GM21529 (cell line): ENCODE measurements around the gene COA3.

Source experiments
- ATAC-seq: cut with Tn5 transposase; IDR thresholded peaks from one replicate; pipeline ENCODE4 v1.9.1; 2021; ENCODE audit not compliant: unreplicated experiment

The COA3 gene

GRCh38 chr17:42798383-42799380 lies at the start of gene COA3, which contains the start of gene CNTD1:
Gene COA3 (minus strand): TSS chr17:42798704. CDS start chr17:42798681, 23 bp downstream.
Gene CNTD1 (plus strand): TSS chr17:42798861. CDS start chr17:42799068, 207 bp downstream.
- peak; percentile 61 for ATAC-seq

DNA sequence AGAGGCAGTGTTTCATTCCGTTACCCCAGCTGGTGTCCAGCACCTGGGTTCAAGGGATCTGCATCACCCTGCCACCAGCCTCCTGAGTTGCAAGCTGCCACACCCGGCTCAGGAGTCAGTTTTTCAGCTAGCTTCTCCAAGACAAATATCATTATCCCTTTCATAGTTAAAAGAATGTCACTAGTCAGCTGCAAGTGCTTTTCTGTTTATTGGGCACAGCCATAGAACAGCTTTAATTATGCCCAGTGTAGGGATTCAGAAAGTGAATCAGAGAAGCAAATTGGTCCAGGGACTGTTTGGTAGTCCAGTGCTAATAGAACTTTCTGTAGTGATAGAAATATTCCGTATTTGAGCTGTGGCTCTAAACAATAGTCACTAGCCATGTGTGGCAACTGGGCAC lies 49.6 kb upstream of the COA3 start:
- no peak for ATAC-seq

DNA sequence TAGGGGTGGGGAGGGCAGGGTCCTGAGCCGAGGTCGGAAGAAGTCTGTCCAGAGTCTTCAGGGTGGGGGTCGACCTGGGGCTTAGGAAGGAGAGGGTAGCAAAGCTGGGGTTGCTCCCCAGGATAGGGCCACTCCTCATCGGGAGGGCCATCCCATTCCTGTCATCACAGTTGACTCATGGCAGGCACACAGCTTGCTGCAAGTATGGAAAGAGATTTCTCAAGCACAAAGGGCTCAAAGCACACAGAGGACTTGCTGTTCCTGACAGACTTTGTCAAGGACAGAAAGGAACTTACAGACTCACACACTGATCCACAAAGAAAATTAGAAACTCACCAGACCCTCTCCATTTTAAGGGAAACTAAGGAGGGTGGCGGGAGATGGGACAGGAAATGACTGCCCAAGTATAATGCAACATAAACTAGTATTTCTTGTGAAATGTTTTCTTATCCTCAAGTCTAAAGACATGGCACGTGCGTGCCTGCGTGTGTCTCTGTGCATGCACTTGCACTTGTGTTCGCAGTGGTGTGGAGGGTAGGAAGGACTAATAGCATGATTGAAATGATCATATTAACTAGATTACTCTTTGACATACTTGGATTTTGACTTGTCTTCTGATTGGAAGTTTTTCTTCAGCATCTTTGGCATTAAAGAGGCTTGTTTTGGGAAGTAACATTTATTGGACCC lies 48.2 kb upstream of the COA3 start:
- ATAC-seq: no peak

DNA sequence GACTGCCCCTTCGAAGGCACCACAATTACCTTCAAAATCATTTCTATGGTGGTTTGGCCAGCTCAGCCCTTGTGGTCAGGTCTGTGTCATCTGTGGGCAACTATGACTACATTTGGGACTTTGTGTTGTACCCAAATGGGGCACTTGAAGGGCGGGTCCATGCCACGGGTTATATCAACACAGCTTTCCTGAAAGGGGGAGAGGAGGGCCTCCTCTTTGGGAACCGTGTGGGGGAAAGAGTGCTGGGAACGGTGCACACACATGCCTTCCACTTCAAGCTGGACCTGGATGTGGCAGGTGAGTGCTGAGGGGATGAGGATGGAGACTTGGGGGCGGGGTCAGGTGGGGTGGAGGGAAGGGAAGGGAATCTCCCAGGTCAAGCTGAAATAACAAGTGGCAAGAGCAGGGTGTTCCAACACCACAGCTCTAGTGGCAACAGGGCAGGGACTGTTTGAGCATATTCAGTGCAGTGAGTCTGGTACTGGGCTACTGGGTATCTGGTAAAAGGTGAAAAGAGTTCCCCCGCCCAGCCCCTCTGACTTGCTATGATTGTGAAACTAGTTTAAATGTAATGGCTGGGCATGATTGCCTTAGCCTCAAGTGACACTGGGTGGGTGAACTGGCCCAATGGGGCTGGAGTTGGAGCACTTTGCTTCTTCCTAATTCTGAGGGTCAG lies 47.6 kb upstream of the COA3 start:
- no peak for ATAC-seq

DNA sequence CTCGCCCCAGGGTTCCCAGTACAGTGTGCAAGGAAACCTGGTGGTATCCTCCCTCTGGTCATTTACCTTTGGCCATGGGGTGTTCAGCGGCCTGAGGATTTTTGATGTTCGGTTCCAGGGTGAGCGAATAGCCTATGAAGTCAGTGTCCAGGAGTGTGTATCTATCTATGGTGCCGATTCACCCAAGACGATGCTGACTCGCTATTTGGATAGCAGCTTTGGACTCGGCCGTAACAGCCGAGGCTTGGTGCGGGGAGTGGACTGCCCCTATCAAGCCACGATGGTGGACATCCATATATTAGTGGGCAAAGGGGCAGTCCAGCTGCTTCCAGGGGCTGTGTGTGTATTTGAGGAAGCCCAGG lies 47.0 kb upstream of the COA3 start:
- no peak for ATAC-seq

DNA sequence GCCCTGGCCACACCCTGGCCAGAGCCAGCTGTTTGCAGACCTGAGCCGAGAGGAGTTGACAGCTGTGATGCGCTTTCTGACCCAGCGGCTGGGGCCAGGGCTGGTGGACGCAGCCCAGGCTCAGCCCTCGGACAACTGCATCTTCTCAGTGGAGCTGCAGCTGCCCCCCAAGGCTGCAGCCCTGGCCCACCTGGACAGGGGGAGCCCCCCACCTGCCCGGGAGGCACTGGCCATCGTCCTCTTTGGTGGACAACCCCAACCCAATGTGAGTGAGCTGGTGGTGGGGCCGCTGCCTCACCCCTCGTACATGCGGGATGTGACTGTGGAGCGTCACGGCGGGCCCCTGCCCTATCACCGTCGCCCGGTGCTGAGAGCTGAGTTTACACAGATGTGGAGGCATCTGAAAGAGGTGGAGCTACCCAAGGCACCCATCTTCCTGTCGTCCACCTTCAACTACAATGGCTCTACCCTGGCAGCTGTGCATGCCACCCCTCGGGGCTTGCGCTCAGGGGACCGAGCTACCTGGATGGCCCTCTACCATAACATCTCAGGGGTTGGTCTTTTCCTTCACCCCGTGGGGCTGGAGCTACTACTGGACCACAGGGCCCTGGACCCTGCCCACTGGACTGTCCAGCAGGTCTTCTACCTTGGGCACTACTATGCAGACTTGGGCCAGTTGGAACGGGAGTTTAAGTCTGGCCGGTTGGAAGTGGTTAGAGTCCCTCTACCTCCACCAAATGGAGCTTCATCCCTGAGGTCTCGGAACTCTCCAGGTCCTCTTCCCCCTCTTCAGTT lies 46.5 kb upstream of the COA3 start:
- ATAC-seq: no peak

DNA sequence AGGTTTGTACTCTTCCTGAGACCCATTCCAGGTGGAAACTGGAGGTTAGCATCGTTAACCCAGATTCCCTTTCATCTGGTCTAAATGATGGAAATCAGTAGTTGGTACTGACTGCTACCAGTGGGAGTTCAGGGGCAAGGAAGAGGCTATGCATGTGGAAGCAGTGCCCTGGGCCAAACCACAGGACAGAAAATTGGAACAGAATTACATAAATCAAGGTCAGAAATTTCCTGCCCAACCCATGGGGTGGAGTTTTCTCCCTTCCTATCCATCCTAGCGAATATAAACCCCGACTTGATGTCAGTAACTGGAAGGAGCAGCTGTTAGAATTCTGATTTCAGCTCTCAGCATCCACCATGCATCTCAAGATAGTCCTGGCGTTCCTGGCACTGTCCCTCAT lies 45.8 kb upstream of the COA3 start, which contains the start of gene AOC2:
Gene AOC2, plus strand, starts transcription at position 310 of the 400 bp plus-strand sequence. Its CDS starts 47 bp downstream, at position 357.
- ATAC-seq: no peak

- ATAC-seq: no peak
Observed at GRCh38 chr17:42843358-42843934, 44.9 kb upstream of the COA3 start.

DNA sequence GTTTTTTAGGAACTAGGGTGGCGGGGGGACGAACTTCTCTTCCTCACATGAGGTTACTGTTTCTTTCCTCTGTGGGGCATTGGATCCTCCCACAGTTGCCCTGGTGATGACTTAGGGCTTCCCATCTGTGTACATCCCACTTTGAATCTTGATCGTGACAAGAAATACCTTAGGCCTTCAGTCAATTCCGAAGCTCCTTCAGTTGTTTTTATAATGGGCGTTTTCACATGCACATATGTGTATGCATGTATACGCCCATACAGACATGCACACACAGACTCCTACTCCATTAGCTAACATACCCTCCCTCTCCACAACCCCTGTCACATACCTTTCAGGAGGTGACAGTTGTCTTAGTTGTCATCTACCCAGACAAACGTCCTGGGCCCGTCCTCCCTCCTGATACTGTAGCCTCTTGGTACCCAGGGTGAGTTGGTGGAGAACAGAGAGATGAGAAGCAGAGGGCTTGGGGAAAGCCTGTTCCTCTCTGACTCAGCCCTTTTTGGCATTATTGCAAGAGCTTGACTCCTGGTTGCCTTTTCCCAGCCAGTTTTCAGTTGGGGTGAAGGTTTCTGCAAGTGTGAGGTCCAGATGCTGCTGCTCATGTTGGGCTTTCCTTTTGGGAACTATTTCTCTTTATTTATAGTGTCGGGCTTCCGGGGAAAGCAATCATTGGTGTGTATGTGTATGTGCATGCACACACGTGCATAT lies 43.6 kb upstream of the COA3 start:
- no peak for ATAC-seq

GRCh38 chr17:42835732-42836131 lies 37.2 kb upstream of the COA3 start:
- no peak for ATAC-seq

DNA sequence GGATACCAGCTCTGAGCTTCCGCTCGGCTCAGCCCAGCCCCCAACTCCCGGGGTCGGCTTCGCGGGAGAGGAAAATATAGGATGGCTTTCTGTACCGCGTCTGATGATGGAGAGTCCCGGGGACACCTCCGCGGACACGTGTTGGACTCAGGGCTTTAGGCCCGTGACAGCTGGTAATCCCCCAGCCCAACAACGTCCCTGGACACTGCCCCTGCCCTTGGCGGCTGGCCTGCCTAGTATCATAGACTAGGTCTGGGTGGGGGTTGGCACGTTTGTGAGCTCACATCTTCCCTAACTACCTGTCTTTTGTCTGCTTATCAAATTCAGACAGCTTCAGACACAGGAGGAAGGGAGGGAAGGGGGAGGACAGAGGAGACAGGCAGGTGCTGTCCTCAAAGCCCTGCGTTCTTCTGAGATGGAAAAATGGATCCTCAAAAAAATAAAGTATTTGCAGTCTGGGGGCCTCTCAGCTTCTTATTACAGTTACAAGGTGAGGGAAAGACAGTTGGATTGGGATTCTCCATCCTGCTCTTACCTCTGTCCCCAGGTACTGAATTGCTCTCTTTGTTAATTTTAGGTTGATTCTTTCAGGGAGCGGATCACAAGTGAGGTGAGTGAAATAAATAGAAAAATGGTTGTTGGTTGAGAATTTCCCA lies 35.4 kb upstream of the COA3 start:
- peak; percentile 15 for ATAC-seq

DNA sequence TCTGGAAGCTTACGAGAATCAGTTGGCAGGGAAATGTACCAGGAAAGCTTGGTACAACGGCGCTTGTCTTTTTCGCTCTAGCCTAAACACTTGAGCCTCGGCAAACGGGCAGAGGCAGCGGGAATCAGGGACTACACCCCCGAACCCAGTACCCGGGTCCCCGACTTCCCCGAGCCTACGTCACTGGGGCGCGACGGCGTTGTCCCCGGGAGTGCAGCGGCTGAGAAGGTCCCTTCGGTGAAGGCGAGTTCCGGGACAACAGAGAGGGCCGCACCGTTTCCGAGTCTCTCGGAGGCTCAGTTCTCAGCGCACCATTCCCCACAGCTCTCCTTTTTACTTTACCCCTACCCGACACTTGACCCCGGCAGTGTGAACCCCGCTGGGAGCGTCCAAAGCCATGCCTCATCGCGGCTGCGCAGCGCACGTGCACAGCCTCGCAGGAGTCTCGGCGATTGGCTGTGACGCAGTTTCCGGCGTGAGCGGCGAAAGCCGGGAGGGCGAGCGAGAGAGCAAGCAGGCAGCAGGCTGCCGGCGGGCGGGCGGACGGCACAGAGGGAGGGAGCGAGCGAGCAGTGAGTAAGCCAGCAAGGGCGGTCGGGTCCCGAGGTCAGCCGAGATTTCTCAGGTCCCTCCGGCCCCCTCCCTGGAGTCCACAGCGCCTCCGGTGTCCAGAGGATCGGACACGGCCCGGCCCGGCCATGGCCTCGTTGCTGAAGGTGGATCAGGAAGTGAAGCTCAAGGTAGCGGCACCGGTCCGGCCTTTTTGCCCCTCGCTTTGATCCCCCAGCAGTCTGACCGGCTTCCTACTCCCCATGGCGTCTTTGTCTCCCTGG lies 34.6 kb upstream of the COA3 start, which contains the start of gene PSME3:
Gene PSME3, plus strand, starts transcription at position 464 of the 833 bp plus-strand sequence. Its CDS starts 235 bp downstream, at position 699.
- ATAC-seq: peak; percentile 76

GRCh38 chr17:42832213-42832933 lies 33.9 kb upstream of the COA3 start:
- ATAC-seq: peak; percentile 18

- ATAC-seq: no peak
Observed at GRCh38 chr17:42830971-42831370, 32.5 kb upstream of the COA3 start.

DNA sequence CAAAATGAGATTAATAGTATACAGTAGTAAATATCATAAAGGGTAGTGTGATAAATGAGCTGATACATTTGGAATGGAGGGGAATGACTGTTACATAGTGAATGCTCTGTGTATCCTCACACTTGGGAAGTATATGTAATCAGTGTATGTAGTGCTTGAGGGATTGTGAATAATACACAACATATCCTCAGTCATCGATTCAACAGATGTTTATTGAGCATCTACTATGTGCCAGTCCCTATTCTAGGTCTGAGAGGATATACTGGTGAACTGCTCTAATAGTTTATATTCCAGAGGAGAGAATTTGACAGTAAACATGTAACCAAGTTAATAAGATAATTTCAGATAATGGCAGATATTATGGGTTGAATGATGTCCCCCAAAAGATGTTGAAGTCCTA lies 29.0 kb upstream of the COA3 start:
- no peak for ATAC-seq

DNA sequence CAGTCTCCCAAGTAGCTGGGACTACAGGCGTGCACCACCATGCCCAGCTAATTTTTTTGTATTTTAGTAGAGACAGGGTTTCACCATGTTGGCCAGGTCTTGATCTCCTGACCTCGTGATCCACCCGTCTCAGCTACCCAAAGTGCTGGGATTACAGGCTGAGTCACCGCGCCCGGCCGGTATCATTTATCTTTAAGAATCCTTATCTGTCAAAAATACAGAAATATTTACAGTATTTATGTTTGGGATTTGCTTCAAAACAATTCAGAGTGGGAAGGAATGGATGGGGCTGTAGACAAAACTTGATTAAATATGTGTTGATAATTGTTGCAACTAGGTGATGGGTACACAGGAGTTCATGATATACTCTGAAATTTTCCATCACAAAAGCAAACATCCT lies 22.7 kb upstream of the COA3 start:
- ATAC-seq: no peak

DNA sequence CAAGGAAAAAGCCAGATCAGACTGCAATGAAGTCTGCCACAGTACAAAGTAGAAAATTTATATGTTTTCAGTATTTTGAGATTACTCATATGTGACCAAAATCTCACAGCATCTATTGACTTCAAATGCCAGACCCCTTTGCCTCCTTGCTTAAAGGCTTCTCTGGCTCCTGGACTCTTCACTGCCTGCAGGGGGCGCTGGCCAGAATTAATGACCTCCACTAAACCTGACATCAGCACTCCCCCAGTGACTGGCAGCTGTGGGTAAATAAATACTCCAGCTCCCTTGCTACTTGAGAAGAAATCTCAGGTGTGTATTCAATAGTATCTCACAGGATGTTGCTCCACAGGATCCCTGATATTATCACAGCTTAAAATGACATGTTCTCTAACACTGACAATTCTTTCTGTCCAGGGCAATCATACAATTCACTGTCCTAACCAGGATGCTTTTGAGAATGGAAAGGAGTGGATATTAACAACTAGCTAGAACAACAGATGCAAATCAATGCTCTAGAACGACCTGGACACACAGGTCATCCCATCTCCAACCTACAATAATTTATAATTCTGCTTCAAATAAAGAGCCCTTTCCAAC lies 21.5 kb upstream of the COA3 start:
- no peak for ATAC-seq
